ENCODE results near the gene GPR137. TPM values are rescaled to one million over a fixed set of nuclear protein-coding genes. Genes with fewer than 3 reads are reported as not detected.
A peak's percentile ranks its signal among the peaks of the same experiment; 100 is the strongest.

Gene GPR137
- total and polyA plus RNA-seq, 9 of the 15 experiments (the other 6 are each of a cell fraction or from before 2014, with no cell fraction given), result 0.32 to 26.7 (median 10.7) TPM

- TF ChIP-seq ELK3 (CRISPR knock-in tag; IDR thresholded peaks at IDR 0.05) (no peak), KLF6 (CRISPR knock-in tag; IDR thresholded peaks at IDR 0.05; ENCODE audit: borderline replicate concordance) (no peak), CHD2 (IDR thresholded peaks at IDR 0.05; ENCODE audit: low read depth, low read length) (no peak), SLC30A9 (CRISPR knock-in tag; IDR thresholded peaks at IDR 0.05) (no peak), GTF2F1 (IDR thresholded peaks at IDR 0.05; ENCODE audit: low read depth, low read length) (no peak; the same call in 1 of the 2 replicates), ZNF354B (CRISPR knock-in tag; IDR thresholded peaks at IDR 0.05) (no peak), ZNF717 (CRISPR knock-in tag; IDR thresholded peaks at IDR 0.05) (no peak), NONO (IDR thresholded peaks at IDR 0.05; ENCODE audit: low read depth in 2 of 2, low read length in 1 of 2) (0 out of 4 replicates have a peak, but pooled peaks of 1 of the 2 experiments have one; percentile 57), ZNF143 (CRISPR knock-in tag; IDR thresholded peaks at IDR 0.05) (no peak), TRIM28 (IDR thresholded peaks at IDR 0.05) (no peak), ZNF175 (CRISPR knock-in tag; IDR thresholded peaks at IDR 0.05; ENCODE audit: low read depth) (peak; percentile 2), RUNX1 (IDR thresholded peaks at IDR 0.05; ENCODE audit: low read depth) (no peak; the same call in 1 of the 2 replicates), RFX5 (IDR thresholded peaks at IDR 0.05; ENCODE audit: low read depth, low read length) (0 out of 2 replicates have a peak, but pooled peaks have one; percentile 12), ZNF766 (CRISPR knock-in tag; conservative IDR thresholded peaks at IDR 0.05) (no peak; the same call in none of the 2 replicates), ZMIZ1 (IDR thresholded peaks at IDR 0.05; ENCODE audit: low read depth in 2 of 2, low read length in 2 of 2) (no peak), SMARCA4 (IDR thresholded peaks at IDR 0.05) (no peak), HBP1 (CRISPR knock-in tag; IDR thresholded peaks at IDR 0.05) (peak; percentile 83; the same call in 1 of the 2 replicates)
Measured at GRCh38 chr11:64269540-64270220, 16.0 kb upstream of the GPR137 start (continued).
